ENCODE measurements around the gene IPCEF1.

- TF ChIP-seq, protein P1, sequence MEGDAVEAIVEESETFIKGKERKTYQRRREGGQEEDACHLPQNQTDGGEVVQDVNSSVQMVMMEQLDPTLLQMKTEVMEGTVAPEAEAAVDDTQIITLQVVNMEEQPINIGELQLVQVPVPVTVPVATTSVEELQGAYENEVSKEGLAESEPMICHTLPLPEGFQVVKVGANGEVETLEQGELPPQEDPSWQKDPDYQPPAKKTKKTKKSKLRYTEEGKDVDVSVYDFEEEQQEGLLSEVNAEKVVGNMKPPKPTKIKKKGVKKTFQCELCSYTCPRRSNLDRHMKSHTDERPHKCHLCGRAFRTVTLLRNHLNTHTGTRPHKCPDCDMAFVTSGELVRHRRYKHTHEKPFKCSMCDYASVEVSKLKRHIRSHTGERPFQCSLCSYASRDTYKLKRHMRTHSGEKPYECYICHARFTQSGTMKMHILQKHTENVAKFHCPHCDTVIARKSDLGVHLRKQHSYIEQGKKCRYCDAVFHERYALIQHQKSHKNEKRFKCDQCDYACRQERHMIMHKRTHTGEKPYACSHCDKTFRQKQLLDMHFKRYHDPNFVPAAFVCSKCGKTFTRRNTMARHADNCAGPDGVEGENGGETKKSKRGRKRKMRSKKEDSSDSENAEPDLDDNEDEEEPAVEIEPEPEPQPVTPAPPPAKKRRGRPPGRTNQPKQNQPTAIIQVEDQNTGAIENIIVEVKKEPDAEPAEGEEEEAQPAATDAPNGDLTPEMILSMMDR (IDR thresholded peaks at IDR 0.05), result no peak
- no peak for TF ChIP-seq TCF7L2 (IDR thresholded peaks at IDR 0.05; ENCODE audit: low read depth, low read length)
Observed at GRCh38 chr6:154222716-154223115, 133.9 kb downstream of the IPCEF1 start.
